Measurements from ENCODE around the gene RNF227.
A peak's percentile ranks its signal among the peaks of the same experiment; 100 is the strongest.
"Not testable (repeated sequence)": the region's sequence is repeated elsewhere in the genome, so short reads cannot be mapped to it uniquely, and the experiment has no call there.

RNF227 gene

DNA sequence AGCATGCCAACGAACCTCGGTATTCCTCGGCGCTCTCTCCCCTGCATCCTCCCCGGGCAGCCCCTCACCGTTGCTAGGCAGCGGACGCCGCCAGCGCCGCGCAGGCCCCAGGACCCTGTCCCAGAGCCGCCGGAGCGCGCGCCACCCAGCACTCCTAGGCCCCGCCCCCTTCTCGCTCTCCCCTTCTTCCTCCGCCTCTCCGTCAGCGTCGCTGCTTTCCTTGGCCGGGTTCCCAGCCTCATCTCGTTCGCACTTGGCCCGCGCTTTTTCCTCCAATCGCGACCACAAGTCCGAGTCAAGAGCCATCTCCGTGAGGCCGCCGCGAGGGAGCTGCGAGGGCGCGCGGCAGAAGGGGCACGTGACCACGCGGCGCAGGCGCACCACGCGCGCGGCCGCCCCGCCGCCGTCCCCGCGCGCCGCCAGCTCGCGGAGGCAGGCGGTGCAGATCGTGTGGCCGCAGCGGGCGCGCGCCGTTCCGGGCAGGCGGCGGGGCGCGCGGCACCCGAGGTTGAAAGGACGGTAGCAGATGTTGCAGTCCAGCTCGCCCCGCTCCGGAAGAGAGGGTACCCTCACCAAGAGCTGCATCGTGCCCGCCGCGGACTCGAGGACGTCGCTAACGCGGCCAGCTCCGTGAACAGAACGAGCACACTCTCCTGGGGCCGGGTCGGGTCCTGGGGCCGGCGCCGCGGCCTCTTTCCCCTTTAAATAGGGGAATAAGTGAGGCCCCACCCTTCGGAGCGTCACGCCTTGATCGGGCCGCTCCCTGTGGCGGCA, at the start of gene RNF227:
TSS of gene RNF227 (minus strand) at position 679 of the 774 bp plus-strand sequence. CDS start at position 585, 94 bp downstream.
- DNase-seq, result peak; percentile 65

GRCh38 chr17:7961421-7961820, 45.3 kb upstream of the RNF227 start:
- DNase-seq, result no peak

- no peak for DNase-seq
Measured at GRCh38 chr17:7959503-7960253, 43.6 kb upstream of the RNF227 start.

DNA sequence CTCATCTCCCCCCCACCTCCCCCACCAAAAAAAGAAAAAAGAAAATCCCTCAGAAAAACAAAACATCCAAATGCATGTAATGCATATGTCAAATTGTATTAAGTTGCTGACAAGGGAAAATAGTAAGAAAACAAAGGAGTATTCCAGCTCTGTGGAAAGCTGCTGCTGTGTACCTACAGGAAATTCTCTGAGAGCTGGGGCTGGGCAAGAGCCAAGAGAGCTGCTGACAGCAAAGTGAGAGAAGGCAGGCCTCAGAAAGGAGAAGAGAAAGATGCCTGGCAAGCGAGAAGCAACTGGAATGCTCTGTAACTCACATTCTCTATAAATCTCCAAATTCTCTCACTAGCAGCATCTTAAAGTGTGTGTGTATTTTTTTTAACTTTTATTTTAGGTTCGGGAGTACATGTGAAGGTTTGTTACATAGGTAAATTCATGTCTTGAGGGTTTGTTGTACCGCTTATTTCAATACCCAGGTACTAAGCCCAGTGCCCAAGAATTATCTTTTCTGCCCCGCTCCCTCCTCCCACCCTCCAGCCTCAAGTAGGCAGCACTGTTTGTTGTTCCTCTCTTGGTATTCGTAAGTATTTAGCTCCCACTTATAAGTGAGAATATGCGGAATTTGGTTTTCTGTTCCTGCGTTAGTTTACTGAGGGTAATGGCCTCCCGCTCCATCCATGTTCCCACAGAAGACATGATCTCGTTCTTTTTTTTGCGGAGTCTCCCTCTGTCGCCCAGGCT, 40.3 kb upstream of the RNF227 start:
- DNase-seq, result no peak

DNA sequence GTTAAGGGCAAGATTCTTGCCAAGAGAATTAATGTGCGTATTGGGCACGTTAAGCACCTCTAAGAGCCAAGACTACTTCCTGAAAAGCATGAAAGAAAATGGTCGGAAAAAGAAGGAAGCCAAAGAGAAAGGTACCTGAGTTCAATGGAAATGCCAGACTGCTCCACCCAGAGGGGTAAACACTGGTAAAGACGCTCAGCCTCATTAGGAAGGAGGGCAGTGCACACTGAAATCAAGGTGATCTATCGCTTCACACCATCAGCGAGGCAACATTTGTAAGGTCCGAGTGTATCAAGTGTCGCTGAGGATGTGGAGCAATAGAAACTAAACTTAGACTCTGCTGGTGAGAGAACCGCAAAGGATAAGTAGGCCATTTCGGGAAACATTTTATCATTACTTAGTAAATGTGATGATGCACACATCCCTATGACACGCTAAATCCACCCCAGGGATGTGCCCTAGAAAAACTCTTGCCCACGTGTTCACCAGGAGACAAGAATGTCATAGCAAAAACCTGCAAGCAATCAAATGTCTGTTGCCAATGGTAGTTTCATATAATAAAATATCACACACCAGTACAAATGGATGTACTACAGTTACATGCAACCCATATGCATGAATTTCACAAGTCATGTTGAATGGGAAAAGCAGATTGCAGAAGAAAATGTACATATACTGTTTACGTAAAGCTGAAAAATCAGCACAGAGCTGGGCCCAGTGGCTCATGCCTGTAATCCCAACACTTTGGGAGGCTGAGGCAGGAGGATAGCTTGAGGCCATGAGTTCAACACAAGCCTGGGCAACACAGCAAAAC, 39.5 kb upstream of the RNF227 start:
- no peak for DNase-seq

GRCh38 chr17:7953266-7953665, 37.2 kb upstream of the RNF227 start:
- not testable (repeated sequence) for DNase-seq

GRCh38 chr17:7951143-7951792, 35.2 kb upstream of the RNF227 start:
- no peak for DNase-seq

GRCh38 chr17:7950578-7950977, 34.5 kb upstream of the RNF227 start:
- DNase-seq, result no peak

DNA sequence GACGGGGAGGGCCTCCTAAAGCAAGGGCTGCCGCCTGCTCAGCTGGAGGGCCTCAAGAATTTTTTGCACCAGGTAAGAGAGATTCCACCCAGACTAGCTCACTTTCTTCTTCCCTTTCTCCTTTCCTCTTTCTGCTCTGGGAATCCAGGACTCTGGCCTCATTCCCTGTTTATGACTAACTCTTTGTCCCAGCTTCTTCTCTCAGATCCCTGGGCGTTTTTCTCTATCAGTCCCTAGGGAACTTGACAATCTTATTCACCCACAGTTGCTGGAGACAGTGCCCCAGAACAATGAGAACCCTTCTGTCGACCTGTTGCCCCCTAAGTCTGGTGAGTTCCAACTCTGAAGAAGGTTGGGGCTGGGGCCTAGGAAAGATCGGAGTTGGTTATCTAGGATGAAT, 31.6 kb upstream of the RNF227 start:
- no peak for DNase-seq

- no peak for DNase-seq
Measured at GRCh38 chr17:7946441-7946840, 30.4 kb upstream of the RNF227 start.

DNA sequence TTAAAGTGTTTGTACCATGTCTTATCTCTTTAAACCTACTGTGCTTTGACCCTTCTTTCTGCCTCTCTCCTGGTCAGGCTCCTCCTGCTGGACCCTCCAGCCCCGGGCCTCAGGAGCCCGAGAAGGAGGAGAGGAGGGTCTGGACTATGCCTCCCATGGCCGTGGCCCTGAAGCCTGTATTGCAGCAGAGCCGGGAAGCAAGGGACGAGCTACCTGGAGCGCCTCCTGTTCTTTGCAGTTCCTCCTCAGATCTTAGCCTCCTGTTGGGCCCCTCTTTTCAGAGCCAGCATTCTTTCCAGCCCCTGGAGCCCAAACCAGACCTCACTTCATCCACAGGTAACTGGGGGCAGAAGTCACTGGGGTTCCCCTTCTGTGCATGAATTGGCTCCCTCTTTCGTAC, 29.6 kb upstream of the RNF227 start:
- DNase-seq, result no peak

GRCh38 chr17:7944326-7944725, 28.2 kb upstream of the RNF227 start:
- no peak for DNase-seq

- DNase-seq, result no peak
Measured at GRCh38 chr17:7943291-7943690, 27.2 kb upstream of the RNF227 start.

DNA sequence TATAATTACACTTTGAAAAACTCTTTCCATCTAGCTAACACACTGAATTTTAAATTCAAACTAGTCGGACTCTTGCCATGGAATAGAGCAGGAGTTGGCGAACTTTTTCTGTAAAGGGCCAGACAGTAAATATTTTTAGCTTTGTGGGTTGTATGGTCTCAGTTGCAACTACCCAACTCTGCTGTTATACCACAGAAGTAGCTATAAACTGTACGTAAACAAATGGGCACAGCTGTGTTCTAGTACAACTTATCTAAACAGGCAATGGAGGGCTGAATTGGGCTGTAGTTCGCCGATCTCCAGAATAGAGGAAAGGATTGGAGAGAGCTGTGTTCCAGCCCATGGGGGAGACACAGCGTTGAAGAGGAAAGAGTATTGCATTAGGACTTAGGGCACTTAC, 24.7 kb upstream of the RNF227 start:
- no peak for DNase-seq

GRCh38 chr17:7940034-7940433, 23.9 kb upstream of the RNF227 start:
- DNase-seq, result no peak

DNA sequence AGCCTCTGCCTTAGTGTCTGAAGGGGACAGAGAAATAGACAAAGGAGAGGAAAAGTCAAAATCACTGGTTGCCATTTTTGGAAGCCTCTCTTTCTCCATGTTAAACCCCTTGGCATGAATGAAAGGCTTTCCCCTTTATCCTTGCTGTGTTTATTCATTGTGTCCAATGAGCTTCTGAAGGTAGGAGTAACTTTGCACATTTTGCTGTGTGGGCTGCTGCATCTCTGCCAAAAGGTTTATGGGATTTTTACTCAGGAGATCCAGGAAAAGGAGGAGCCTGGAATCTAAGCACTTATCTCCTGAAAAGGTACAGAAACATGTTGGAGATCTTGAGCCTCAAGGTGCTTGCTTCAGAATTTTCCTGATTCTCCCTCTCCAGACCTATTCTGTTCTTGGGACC, 19.8 kb upstream of the RNF227 start:
- no peak for DNase-seq

GRCh38 chr17:7932949-7933348, 16.9 kb upstream of the RNF227 start:
- no peak for DNase-seq

GRCh38 chr17:7932483-7932891, 16.4 kb upstream of the RNF227 start:
- no peak for DNase-seq

- peak; percentile 91 for DNase-seq
Measured at GRCh38 chr17:7931709-7932482, 15.8 kb upstream of the RNF227 start, which contains the start of the genes CNTROB and TRAPPC1. Gene CNTROB, plus strand, starts transcription at chr17:7932206. Its CDS starts 874 bp downstream, at chr17:7933080. Gene TRAPPC1, minus strand, starts transcription at chr17:7931946. Its CDS starts 117 bp downstream, at chr17:7931829.

DNA sequence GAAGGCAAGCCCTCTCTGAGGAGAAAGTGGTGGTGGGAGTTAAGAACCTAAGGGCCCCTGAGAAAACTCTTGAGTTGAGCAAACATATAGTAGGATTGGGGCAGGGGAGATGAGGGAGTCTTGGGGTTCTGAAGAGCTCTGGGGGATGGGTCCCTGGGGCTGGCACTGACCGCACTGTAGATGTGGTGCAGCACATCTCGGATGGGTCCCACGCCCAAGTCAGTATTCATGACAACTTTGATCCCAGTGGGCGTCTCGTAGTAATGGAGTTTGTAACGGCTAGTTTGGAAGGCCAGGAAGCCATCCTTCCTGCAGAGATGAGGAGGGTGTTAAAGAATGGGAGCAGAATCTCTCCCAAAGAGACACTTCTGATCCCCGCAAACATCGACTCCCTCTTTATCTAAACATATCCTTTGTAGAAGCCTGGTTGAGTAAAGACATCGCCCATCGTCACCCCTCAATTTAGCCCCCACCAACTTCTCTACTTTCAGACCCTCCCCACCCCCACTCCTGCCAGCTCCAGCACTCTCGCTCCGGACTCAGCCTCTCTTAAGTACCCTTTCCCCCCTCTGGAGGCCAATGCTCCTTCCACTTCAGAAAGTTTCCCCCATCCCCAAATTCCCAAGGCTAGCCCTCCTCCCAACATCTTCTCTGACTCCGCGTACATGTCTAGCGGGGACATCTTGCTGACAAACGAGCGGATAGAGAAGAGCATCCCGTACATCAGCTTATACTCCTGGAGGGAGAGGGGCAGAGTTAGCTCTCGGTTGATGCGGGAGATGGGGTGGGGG, 14.9 kb upstream of the RNF227 start:
- no peak for DNase-seq
